ENCODE measurements around the gene IFFO2. TPM values are rescaled to one million over a fixed set of nuclear protein-coding genes. Genes with fewer than 3 reads are reported as not detected.
"Not testable (repeated sequence)": the region's sequence is repeated elsewhere in the genome, so short reads cannot be mapped to it uniquely, and the experiment has no call there.

The IFFO2 gene
- total RNA-seq, 1 experiment from 2014 or later: 6.4 TPM

DNA sequence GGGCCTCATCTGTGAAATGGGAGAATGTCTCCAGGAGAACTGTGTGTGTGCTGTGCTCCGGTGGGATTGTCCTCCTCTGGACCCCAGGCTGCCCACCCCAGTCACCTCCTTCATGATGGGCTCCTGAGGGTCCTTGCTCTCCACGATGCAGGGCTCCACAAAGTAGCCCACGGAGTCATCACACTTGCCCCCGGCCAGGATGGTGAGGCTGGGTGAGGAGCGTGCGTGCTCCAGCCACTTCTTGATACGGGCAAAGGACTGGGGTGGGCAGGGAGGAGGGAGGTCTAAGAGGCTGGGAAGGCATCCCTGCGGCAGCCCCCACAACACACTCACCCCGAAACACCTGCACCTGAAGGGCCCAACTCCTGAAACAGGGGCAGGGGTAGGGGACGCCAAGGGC, 80.3 kb downstream of the IFFO2 start:
- in situ Hi-C loops (cut with HindIII; ENCODE audit: low pct_unique_long_range_greater_than_20kb, low sequenced_read_pairs): no loop called here
- no peak for DNase-seq (ENCODE audit: low read depth, low spot score)

DNA sequence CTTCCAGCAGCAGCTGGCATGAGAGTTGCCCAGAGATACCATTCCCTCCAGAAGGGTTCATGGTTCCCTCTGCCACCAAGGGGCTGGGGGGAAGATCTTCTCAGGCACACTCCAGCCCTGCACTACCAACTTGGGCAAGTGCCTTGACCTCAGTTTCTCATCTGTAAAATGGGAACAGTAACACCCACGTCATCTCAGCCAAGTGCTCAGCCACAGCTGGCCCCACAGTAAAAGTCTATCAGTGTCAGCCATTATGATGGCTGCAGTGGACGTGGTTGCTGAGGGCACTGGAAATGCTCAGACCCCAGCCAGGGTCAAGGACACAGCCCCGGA, 80.7 kb downstream of the IFFO2 start:
- in situ Hi-C loops (cut with HindIII; ENCODE audit: low pct_unique_long_range_greater_than_20kb, low sequenced_read_pairs): no loop called here
- no peak for DNase-seq (ENCODE audit: low read depth, low spot score)

DNA sequence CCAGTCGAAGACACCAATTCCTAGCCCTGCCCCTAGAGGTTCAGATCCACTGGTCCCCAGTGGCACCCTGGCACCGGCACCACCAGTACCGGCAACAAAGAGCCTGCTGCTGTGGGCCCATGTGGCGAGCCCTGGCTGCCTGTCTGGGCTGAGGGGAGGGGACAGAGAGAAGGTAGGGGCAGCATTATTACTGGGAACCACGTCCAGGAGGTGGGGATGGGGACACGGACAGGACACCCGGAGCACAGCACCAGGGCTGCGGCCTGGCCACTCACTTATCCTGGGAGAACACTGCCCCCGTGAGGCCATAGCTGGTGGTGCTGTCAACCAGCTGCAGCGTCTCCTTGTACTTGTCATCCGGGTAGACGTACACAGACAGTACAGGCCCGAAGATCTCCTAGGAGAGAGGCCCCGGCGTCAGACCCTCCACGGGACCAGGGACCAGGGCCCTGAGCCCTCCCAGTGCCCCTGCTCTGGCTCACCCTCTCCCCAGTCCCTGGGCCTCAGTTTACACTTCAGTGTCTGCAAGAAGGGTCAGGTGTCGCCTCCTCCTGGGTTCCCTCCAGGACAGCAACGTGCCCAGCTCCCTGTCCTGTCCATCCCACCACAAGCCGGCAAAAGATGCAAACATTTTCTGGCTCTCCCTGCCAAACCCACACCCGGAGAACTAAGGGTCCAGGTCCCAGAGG, 81.2 kb downstream of the IFFO2 start:
- in situ Hi-C loops (cut with HindIII; ENCODE audit: low pct_unique_long_range_greater_than_20kb, low sequenced_read_pairs): no loop called here
- DNase-seq (ENCODE audit: low read depth, low spot score): peak; percentile 84

DNA sequence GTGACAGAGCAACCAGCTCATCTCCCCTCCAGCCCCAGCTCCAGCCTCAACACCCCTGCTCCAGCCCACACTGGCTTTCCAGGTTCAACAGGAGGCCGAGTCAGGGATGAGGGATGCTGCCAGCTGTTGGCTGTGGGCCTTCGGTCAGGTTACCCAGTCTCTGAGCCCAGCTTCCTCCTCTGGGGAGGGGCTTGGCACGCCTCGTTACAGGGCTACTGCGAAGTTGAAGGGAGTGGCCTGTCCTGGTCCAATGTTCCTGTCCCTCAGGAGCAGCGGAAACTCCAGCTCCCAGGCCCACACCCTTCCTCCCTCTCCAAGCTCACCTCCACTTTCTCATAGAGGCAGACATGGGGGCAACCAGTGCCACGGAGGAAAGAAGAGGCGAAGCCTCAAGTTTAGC, 81.9 kb downstream of the IFFO2 start:
- no peak for DNase-seq (ENCODE audit: low read depth, low spot score)
- in situ Hi-C loops (cut with HindIII; ENCODE audit: low pct_unique_long_range_greater_than_20kb, low sequenced_read_pairs): no loop called here

DNA sequence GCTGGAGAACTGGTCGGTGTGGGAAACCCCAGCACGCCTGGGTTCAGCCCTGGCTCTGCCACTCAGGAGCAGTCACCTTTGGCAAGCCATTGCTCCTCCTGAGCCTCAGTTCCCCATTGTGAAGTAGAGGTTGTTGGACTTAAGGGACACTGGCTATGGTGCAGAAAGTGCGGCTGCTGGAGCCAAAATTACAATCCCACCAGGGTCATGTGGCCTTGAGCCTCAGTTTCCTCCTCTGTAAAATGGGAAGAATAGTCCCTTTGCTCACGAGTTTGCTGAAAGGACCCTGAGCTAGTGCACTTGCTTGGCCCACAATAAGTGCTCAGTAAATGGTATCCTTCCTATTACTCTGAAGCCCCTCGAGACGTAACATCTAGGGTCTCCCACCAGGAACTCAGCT, 82.4 kb downstream of the IFFO2 start:
- in situ Hi-C loops (cut with HindIII; ENCODE audit: low pct_unique_long_range_greater_than_20kb, low sequenced_read_pairs): no loop called here

DNA sequence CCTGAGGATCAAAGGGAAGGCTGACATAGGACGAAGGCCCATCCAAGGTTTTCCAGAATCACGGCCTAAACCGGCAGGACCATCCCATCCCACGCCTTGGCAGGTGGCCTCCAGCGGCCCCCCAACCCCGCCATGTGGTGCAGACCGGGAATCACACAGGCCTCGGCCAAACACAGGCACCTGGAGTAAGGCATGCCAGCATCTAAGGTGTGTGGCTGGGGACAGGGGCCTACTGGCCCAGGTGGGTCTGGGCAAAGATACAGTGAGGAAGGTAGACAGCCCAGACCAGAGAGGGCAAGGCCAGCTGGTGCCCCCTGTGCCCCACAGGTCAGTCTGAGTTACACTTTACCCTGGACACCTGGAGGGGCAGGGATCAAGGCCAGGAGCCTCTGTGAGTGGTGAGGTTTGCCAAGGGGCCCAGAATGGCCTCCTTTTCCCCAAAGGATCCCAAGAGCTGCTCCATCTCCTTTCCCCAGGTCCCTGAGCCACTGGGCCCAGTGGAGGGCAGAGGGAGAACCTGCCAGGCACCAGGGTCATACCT, 84.3 kb downstream of the IFFO2 start:
- DNase-seq (ENCODE audit: low read depth, low spot score): no peak
- in situ Hi-C loops (cut with HindIII; ENCODE audit: low pct_unique_long_range_greater_than_20kb, low sequenced_read_pairs): no loop called here

More for the DNA sequence above, 82.4 kb downstream of the IFFO2 start:
- no peak for DNase-seq (ENCODE audit: low read depth, low spot score)

DNA sequence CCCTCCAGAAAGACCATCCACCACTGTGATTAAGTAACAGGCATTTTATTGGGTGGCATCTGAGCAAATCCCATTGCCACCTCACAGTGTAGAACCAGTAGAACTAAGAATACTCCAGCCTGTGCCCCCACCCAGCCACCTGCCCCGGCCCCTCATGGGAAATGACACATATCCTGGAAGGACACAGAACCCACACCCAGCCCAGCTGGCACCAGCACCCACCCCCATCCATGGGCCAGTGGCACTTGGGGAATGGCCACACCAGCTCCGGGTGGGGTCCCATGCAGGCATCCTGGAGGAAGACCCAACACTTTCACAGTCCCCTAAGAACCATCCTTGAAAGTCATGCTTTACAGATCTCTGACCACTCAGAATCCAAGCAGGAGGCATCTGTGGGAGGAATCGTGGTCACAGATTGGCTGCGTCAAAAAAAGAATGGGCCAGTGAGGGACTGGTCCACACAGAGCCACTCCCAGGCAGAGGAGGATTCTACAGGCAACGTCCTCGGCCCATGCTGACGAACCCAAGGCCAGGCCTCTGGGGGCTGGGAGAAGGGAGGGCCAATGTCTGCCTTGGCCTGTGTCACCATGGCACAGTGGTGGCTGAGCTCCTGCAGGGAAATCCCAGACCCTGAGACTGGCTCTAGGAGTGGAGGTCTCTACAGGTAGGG, 84.9 kb downstream of the IFFO2 start:
- DNase-seq (ENCODE audit: low read depth, low spot score): no peak
- in situ Hi-C loops (cut with HindIII; ENCODE audit: low pct_unique_long_range_greater_than_20kb, low sequenced_read_pairs): no loop called here

DNA sequence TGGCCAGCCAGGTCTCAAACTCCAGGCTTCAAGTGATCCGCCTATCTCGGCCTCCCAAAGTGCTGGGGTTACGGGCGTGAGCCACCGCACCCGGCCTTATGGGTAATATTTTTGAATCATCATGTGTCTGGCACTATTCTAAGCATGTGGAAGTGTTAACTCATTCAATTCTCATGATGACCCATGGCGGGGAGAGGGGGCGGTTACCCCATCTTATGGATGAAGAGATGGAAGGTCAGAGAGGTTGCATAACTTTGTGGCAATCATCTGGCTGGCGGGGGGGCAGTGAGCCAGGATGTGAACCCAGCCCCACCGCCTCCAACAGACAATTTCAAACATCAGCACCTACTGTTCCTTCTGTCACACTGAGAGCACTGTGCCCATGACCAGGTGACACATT, 85.5 kb downstream of the IFFO2 start:
- no peak for DNase-seq (ENCODE audit: low read depth, low spot score)
- in situ Hi-C loops (cut with HindIII; ENCODE audit: low pct_unique_long_range_greater_than_20kb, low sequenced_read_pairs): no loop called here

DNA sequence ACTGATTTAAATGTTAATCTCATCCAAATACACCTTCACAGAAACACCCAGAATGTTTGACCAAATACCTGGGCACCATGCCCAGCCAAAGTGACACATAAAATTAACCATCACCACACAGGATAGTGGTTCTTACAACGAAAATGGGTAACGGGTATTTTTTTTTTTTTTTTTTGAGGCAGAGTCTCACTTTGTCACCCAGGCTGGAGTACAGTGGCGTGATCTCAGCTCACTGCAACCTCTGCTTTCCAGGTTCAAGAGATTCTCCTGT, 85.9 kb downstream of the IFFO2 start:
- DNase-seq (ENCODE audit: low read depth, low spot score); in situ Hi-C loops (cut with HindIII; ENCODE audit: low pct_unique_long_range_greater_than_20kb, low sequenced_read_pairs): not testable (repeated sequence)

DNA sequence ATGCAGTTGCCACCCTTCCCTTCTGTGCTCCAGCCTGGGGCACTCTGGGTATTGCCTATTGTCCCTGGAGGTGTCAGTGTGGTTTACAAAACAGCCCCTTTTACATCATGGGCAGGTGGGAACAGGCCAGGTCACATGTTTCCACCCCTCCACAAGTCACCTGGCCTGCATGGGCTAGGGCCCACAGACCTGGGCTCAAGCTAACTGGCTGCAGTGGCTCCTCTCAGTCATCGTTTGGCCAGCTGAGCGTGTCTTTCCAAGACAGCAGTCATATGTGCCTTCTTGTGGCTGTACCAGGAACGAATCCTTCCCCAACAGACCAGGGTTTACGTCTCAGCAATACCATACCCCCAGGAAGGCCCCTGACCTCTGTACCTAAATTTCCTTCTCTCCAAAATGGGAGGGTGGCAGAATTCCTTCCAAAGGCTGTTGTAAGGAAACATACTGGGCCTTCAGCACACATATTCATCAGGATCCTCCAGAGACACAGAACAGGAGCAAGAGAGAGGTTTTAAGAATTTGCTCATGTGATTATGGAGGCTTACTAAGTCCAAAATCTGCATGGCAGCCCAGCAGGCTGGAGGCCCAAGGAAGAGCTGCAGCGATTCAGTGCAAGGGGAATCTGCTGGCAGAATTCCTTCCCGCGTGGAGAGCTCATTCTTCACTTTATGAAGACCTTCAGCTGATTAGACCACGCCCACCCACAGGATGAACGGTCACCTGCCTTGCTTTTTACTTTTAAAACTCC, 86.5 kb downstream of the IFFO2 start:
- DNase-seq (ENCODE audit: low read depth, low spot score): no peak
- in situ Hi-C loops (cut with HindIII; ENCODE audit: low pct_unique_long_range_greater_than_20kb, low sequenced_read_pairs): no loop called here

DNA sequence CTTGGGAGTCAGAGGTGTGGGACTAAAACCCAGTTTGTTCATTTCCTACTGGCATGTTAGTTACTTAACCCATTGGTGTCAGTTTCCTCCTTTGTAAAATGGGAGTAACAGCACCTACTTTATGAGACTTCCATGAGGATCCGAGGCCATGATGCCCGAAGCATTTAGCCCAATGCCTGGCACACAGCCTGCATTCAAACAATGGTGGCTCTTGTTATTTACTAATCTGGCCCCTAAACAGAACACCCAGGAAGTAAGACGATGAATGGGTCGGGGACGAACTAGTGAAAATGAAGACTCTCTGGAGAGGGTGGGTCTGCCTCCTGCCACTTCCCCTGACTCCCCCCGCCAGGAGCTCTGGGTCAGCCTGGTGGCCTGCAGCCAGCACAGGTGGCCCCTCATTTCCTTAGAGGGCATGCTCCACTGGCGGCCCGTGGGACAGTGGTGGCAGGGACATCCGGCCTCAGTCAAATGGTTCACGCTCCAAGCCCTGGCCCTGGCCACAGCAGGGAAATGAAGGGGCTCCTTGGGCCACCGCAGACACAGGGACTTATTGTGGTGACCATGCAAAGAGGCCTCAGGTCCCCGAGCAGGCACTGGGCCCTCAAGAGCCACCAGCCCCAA, 87.6 kb downstream of the IFFO2 start:
- DNase-seq (ENCODE audit: low read depth, low spot score): peak; percentile 61
- in situ Hi-C loops (cut with HindIII; ENCODE audit: low pct_unique_long_range_greater_than_20kb, low sequenced_read_pairs): no loop called here

DNA sequence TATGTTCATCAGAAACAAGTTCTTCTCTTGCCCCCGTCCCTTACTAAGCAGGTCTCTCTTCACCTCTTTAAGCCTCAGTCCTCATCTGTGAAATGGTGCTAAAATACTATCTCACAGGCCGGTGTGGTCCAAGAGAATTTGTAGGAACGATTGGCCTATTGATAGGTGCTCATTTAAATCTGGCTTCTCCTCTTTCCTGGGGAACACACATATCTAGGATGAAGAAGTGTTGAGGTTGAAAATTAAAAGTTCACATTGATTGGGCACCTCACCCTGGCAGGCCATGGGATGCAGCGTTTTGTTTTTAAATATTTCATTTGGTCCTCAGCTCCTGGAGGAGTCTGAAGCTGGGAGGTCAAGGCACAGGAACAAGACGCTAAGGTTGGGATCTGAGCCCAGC, 88.1 kb downstream of the IFFO2 start:
- in situ Hi-C loops (cut with HindIII; ENCODE audit: low pct_unique_long_range_greater_than_20kb, low sequenced_read_pairs): no loop called here
- DNase-seq (ENCODE audit: low read depth, low spot score): no peak

DNA sequence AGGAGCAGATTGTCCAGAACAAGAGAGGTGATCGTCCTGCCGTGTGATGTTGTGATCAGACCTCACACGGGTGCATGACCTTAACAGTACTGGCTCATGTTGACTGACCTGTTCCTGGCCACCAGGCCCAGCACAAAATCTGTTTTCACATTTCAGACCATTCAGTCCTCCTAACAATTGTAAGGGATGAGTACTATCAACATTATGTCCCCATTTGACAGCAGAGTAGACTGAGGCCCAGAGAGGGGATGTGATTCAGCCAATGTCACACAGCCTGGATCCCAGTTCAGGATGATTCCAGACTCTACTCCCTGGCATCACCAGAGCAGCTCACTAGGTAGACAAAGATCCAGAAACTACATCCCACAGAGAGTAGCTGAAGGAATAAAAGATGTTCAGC, 89.6 kb downstream of the IFFO2 start:
- in situ Hi-C loops (cut with HindIII; ENCODE audit: low pct_unique_long_range_greater_than_20kb, low sequenced_read_pairs): no loop called here
- DNase-seq (ENCODE audit: low read depth, low spot score): no peak

DNA sequence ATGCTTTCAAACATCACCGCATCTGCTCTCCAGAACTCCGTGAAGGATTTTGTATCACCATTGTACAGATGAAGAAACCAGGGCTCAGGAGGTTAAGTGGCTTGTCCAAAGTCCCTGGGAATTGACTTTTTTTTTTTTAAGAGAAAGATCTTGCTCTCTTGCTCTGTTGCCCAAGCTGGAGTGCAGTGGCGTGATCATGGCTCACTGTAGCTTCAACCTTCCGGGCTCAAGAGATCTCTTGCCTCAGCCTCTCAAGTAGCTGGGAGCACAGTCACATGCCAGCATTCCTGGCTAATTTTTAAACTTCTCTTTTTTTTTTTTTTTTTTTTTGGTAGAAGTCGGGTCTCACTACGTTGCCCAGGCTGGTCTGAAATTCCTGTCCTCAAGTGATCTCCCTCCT, 90.2 kb downstream of the IFFO2 start:
- no peak for DNase-seq (ENCODE audit: low read depth, low spot score)
- in situ Hi-C loops (cut with HindIII; ENCODE audit: low pct_unique_long_range_greater_than_20kb, low sequenced_read_pairs): no loop called here

DNA sequence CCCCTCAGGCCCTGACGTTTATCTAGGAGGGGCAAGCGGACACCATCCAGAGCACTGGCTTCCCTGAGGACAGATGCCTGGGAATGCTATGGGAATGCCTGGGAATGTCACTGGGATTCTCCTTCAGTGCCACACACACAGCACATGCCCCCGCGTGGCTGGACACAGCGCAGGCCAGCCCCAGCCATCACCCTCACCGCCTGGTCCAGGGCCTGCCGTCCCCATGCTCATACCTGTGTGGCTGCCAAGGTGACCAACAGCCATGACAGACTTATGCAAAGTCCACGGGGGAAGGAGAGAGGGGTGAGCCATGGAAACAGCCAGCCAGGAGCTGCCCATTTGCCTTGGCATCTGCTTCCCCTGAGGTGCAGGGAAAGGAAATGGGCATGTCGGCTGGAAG, 91.3 kb downstream of the IFFO2 start:
- no peak for DNase-seq (ENCODE audit: low read depth, low spot score)
- in situ Hi-C loops (cut with HindIII; ENCODE audit: low pct_unique_long_range_greater_than_20kb, low sequenced_read_pairs): no loop called here

DNA sequence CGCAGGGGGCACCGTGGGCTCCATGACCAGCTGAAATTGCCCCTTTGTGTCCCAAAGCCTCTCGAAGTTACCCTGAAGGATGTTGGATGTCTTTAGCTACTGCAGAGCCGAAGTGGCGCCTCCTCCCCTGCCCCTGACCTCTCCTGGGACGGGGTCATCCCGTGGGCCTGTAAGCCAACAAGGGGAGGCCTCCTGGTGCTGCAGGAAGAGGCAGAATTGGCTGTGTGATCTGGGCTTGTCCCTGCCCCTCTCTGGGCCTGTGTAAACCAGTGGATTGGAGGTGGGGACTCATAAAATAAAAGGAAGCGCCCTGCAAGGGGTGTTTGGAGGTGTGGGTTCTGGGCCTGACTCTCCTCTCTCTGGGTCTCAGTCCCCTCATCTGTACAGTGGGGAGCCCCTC, 94.9 kb downstream of the IFFO2 start:
- in situ Hi-C loops (cut with HindIII; ENCODE audit: low pct_unique_long_range_greater_than_20kb, low sequenced_read_pairs): no loop called here
- no peak for DNase-seq (ENCODE audit: low read depth, low spot score)

DNA sequence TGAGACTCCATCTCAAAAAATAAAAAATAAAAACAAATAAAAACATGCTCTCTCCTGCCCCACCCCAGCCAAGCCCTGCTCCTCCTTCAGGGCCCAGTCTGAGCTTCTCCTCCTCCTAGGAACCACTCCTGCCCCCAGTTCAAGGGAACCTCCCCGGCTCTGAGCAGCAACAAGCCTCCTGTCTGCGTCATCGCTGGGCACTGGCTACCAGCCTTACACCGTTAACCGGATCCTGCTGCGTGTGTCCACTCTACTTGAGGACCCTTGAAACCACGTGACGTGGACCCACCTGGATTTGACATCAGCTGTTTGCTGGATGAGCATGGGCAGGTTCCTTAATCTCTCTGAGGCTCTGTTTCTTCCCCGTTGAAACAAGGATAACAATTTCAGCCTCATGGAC, 95.4 kb downstream of the IFFO2 start:
- DNase-seq (ENCODE audit: low read depth, low spot score): no peak
- in situ Hi-C loops (cut with HindIII; ENCODE audit: low pct_unique_long_range_greater_than_20kb, low sequenced_read_pairs): no loop called here

DNA sequence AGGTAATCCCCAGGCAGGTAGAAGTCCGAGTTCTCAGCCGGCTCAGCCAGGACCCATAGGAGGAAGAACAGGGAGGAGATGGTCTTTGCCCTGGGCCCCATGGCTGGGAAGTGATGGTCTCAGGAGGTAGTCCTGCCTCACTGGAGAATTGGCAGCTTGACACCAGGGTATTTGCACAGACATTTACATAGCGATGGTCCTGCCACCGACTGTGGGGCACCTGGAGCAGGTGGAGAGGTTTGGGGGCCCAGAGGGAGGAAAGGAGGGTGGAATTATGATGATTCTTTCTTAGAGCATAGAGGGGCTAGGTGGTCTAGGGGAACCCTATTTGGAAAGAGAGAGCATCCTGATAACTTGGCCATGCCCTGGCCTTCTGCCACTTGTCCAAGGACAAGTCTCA, 96.9 kb downstream of the IFFO2 start, which contains the start of gene TAS1R2:
Gene TAS1R2, minus strand, starts transcription at position 101 of the 400 bp plus-strand sequence. Its CDS starts 0 bp downstream, at position 101.
- in situ Hi-C loops (cut with HindIII; ENCODE audit: low pct_unique_long_range_greater_than_20kb, low sequenced_read_pairs): no loop called here
- DNase-seq (ENCODE audit: low read depth, low spot score): no peak
